ENCODE results near the gene CD300LG.

Gene CD300LG

GRCh38 chr17:43823350-43824084 is 23.5 kb upstream of the CD300LG start:
- no peak for DNase-seq (ENCODE audit: extremely low read depth, low read depth)
- TF ChIP-seq CTCF (IDR thresholded peaks at IDR 0.05; ENCODE audit: low read depth, low read length) = no peak

- TF ChIP-seq CTCF (IDR thresholded peaks at IDR 0.05; ENCODE audit: low read depth, low read length) = no peak
- DNase-seq (ENCODE audit: extremely low read depth, low read depth) = no peak
Measured at GRCh38 chr17:43825567-43825966, 21.4 kb upstream of the CD300LG start.

GRCh38 chr17:43826206-43826605 is 20.8 kb upstream of the CD300LG start:
- no peak for DNase-seq (ENCODE audit: extremely low read depth, low read depth)
- no peak for TF ChIP-seq CTCF (IDR thresholded peaks at IDR 0.05; ENCODE audit: low read depth, low read length)

GRCh38 chr17:43827596-43827995 is 19.4 kb upstream of the CD300LG start:
- no peak for TF ChIP-seq CTCF (IDR thresholded peaks at IDR 0.05; ENCODE audit: low read depth, low read length)
- no peak for DNase-seq (ENCODE audit: extremely low read depth, low read depth)

GRCh38 chr17:43829738-43830137 is 17.2 kb upstream of the CD300LG start:
- DNase-seq (ENCODE audit: extremely low read depth, low read depth) = no peak
- TF ChIP-seq CTCF (IDR thresholded peaks at IDR 0.05; ENCODE audit: low read depth, low read length) = no peak

GRCh38 chr17:43830510-43831140 is 16.4 kb upstream of the CD300LG start:
- TF ChIP-seq CTCF (IDR thresholded peaks at IDR 0.05; ENCODE audit: low read depth, low read length) = no peak
- no peak for DNase-seq (ENCODE audit: extremely low read depth, low read depth)

GRCh38 chr17:43831633-43832032 is 15.3 kb upstream of the CD300LG start:
- no peak for DNase-seq (ENCODE audit: extremely low read depth, low read depth)

More at GRCh38 chr17:43831633-43832032, 15.3 kb upstream of the CD300LG start:
- TF ChIP-seq CTCF (IDR thresholded peaks at IDR 0.05; ENCODE audit: low read depth, low read length) = no peak
